ENCODE data around the gene ROGDI.

DNA sequence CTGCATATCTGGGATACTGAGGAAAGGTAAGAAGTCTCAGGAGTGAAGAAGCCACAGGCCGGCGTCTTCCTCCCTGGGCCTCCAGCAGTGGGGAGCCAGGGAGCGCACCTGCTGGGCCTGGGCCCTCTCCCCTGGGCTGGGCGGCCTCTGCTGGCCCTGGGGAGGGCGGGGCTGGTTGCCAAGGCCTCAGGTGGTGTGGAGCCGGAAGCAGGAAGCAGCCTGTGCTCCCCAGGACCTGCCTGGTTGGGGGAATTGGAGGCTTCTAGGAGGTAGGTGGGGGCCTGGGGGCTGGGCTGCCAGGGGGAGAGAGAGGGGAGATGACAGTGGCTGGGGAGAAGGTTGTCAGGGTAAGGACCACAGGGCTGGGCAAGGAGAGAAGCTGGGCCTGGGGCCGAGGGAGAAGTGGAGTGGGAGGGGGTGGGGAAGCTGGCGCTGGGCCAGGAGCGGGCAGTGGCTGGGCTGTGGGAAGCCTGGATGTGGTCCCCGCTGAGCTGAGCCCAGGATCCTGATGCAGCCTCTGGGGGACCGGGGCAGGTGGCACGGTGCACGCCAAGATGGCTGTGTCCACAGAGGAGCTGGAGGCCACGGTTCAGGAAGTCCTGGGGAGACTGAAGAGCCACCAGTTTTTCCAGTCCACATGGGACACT, 7.1 kb downstream of the ROGDI start, which contains the start of gene SMIM22:
- TF ChIP-seq GATA2 (IDR thresholded peaks at IDR 0.05; ENCODE audit: low read depth, low read length): no peak
- TF ChIP-seq GATA3 (IDR thresholded peaks at IDR 0.05; ENCODE audit: low read depth, low read length): no peak
